HAP-1 (cell line): ENCODE measurements around the gene USP17L15.
"Not testable (repeated sequence)": the region's sequence is repeated elsewhere in the genome, so short reads cannot be mapped to it uniquely, and the experiment has no call there.

Experiments used
- DNase-seq, 2 experiments: peaks; one replicate each; pipeline ENCODE4 v3.0.0-alpha.2; 2016 to 2020; ENCODE audit warnings: low spot score in 2 of 2
- H3K27me3 ChIP-seq: fragments of 250-450 bp; sonication (Bioruptor Pico); 2 replicates; pipeline ENCODE4 v1.5.1; 2020; ENCODE audit warnings: low read depth, mild to moderate bottlenecking, moderate library complexity
- H3K36me3 ChIP-seq: fragments of 250-450 bp; sonication (Bioruptor Pico); replicated peaks from 2 replicates; pipeline ENCODE4 v1.5.1; 2020; ENCODE audit warnings: mild to moderate bottlenecking
- H3K4me1 ChIP-seq: fragments of 250-450 bp; sonication (Bioruptor Pico); 2 replicates; pipeline ENCODE4 v1.5.1; 2020; ENCODE audit warnings: mild to moderate bottlenecking
- H3K4me3 ChIP-seq: fragments of 250-450 bp; sonication (Bioruptor Pico); 2 replicates; pipeline ENCODE4 v1.5.1; 2020; ENCODE audit warnings: mild to moderate bottlenecking, moderate library complexity
- H3K9me3 ChIP-seq: fragments of 250-450 bp; sonication (Bioruptor Pico); 2 replicates; pipeline ENCODE4 v1.5.1; 2020; ENCODE audit warnings: mild to moderate bottlenecking, moderate library complexity
- in situ Hi-C: fragments of 300-500 bp; cut with MboI; formaldehyde crosslinking; loops from 3 replicates; pipeline ENCODE4 v1.14.3; 2020; ENCODE audit warnings: low sequenced_read_pairs, inconsistent platforms, mixed read lengths

Gene USP17L15, protein sequence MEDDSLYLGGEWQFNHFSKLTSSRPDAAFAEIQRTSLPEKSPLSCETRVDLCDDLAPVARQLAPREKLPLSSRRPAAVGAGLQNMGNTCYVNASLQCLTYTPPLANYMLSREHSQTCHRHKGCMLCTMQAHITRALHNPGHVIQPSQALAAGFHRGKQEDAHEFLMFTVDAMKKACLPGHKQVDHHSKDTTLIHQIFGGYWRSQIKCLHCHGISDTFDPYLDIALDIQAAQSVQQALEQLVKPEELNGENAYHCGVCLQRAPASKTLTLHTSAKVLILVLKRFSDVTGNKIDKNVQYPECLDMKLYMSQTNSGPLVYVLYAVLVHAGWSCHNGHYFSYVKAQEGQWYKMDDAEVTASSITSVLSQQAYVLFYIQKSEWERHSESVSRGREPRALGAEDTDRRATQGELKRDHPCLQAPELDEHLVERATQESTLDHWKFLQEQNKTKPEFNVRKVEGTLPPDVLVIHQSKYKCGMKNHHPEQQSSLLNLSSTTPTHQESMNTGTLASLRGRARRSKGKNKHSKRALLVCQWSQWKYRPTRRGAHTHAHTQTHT

DNA sequence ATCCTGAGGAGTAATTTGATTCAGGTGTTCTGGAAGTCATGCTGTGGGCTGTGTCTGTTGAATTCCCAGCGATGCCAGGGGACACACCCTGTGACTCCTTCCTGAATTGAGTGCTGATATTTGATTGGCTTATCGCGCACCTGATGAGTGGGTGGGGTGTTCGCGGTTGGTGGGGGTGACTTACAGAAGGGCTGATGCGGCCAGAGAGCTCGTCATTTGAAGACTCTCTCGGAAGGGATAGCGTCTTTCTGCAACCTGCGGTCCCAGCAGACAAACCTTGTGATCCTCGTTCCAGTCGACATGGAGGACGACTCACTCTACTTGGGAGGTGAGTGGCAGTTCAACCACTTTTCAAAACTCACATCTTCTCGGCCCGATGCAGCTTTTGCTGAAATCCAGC is at the start of gene USP17L15:
Gene USP17L15, plus strand, starts transcription at position 301 of the 400 bp plus-strand sequence. Its CDS starts 0 bp downstream, at position 301.
- H3K27me3 ChIP-seq, H3K9me3 ChIP-seq, in situ Hi-C loops, H3K4me1 ChIP-seq, H3K36me3 ChIP-seq, H3K4me3 ChIP-seq, DNase-seq: not testable (repeated sequence)

GRCh38 chr4:9210357-9210756 is 23.8 kb upstream of the USP17L15 start, which contains the start of gene USP17L10:
Gene USP17L10 (plus strand): TSS chr4:9210657. CDS start chr4:9210657, 0 bp downstream.
- DNase-seq, H3K4me3 ChIP-seq, H3K27me3 ChIP-seq, H3K36me3 ChIP-seq, H3K9me3 ChIP-seq, in situ Hi-C loops, H3K4me1 ChIP-seq: not testable (repeated sequence)

DNA sequence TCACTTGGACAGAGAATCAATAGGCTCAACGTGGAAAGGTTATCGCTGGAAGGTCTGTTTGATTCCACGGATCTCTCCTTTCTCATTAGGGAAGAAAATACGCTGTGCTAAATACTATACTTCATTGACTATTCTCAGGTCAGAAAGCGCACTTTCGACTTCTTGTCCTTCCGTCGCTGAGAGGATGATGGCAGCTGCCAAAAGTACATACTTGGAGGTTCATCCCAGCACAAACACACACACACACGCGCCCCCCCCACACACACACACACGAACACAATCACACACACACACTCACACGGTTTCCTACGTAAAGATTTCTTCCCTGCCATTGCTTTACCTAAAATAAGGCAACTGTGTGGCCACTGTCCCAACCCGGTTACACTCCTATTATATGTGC is 19.5 kb upstream of the USP17L15 start:
- H3K4me1 ChIP-seq, DNase-seq, H3K4me3 ChIP-seq, H3K36me3 ChIP-seq, in situ Hi-C loops, H3K27me3 ChIP-seq, H3K9me3 ChIP-seq: not testable (repeated sequence)

DNA sequence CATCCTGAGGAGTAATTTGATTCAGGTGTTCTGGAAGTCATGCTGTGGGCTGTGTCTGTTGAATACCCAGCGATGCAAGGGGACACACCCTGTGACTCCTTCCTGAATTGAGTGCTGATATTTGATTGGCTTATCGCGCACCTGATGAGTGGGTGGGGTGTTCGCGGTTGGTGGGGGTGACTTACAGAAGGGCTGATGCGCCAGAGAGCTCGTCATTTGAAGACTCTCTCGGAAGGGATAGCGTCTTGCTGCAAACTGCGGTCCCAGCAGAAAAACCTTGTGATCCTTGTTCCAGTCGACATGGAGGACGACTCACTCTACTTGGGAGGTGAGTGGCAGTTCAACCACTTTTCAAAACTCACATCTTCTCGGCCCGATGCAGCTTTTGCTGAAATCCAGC is 19.1 kb upstream of the USP17L15 start, which contains the start of gene USP17L11:
Gene USP17L11, plus strand, starts transcription at position 301 of the 400 bp plus-strand sequence. Its CDS starts 0 bp downstream, at position 301.
- H3K4me3 ChIP-seq, H3K9me3 ChIP-seq, in situ Hi-C loops, DNase-seq, H3K36me3 ChIP-seq, H3K4me1 ChIP-seq, H3K27me3 ChIP-seq: not testable (repeated sequence)

DNA sequence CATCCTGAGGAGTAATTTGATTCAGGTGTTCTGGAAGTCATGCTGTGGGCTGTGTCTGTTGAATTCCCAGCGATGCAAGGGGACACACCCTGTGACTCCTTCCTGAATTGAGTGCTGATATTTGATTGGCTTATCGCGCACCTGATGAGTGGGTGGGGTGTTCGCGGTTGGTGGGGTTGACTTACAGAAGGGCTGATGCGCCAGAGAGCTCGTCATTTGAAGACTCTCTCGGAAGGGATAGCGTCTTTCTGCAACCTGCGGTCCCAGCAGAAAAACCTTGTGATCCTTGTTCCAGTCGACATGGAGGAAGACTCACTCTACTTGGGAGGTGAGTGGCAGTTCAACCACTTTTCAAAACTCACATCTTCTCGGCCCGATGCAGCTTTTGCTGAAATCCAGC is 14.3 kb upstream of the USP17L15 start, which contains the start of gene USP17L12:
Gene USP17L12, plus strand, starts transcription at position 301 of the 400 bp plus-strand sequence. Its CDS starts 0 bp downstream, at position 301.
- H3K27me3 ChIP-seq, H3K4me3 ChIP-seq, DNase-seq, H3K36me3 ChIP-seq, H3K9me3 ChIP-seq, H3K4me1 ChIP-seq, in situ Hi-C loops: not testable (repeated sequence)

GRCh38 chr4:9224596-9224995 is 9.6 kb upstream of the USP17L15 start, which contains the start of gene USP17L13:
Gene USP17L13 (plus strand): TSS chr4:9224896. CDS start chr4:9224896, 0 bp downstream.
- H3K4me3 ChIP-seq, in situ Hi-C loops, H3K36me3 ChIP-seq, H3K4me1 ChIP-seq, H3K9me3 ChIP-seq, H3K27me3 ChIP-seq, DNase-seq: not testable (repeated sequence)

DNA sequence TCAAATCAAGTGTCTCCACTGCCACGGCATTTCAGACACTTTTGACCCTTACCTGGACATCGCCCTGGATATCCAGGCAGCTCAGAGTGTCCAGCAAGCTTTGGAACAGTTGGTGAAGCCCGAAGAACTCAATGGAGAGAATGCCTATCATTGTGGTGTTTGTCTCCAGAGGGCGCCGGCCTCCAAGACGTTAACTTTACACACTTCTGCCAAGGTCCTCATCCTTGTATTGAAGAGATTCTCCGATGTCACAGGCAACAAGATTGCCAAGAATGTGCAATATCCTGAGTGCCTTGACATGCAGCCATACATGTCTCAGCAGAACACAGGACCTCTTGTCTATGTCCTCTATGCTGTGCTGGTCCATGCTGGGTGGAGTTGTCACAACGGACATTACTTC is 3.9 kb upstream of the USP17L15 start:
- DNase-seq = not testable (repeated sequence)

DNA sequence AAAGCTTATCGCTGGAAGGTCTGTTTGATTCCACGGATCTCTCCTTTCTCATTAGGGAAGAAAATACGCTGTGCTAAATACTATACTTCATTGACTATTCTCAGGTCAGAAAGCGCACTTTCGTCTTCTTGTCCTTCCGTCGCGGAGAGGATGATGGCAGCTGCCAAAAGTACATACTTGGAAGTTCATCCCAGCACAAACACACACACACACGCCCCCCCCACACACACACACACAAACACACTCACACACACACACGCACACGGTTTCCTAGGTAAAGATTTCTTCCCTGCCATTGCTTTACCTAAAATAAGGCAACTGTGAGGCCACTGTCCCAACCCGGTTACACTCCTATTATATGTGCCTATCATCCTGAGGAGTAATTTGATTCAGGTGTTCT is 4.3 kb downstream of the USP17L15 start:
- in situ Hi-C loops, H3K27me3 ChIP-seq, H3K36me3 ChIP-seq, H3K9me3 ChIP-seq, H3K4me3 ChIP-seq, H3K4me1 ChIP-seq: not testable (repeated sequence)
- peak in 1 of 2 experiments; percentile 6 for DNase-seq

More for the DNA sequence above, 3.9 kb upstream of the USP17L15 start:
- H3K27me3 ChIP-seq, in situ Hi-C loops, H3K4me1 ChIP-seq, H3K36me3 ChIP-seq, H3K9me3 ChIP-seq, H3K4me3 ChIP-seq: not testable (repeated sequence)

GRCh38 chr4:9243579-9243978 is 9.4 kb downstream of the USP17L15 start, which contains the start of gene USP17L17:
Gene USP17L17 (plus strand): TSS chr4:9243879. CDS start chr4:9243879, 0 bp downstream.
- H3K9me3 ChIP-seq, H3K27me3 ChIP-seq, DNase-seq, H3K4me3 ChIP-seq, H3K4me1 ChIP-seq, in situ Hi-C loops, H3K36me3 ChIP-seq: not testable (repeated sequence)

GRCh38 chr4:9247953-9248680 is 13.9 kb downstream of the USP17L15 start, which contains the start of gene USP17L18:
Gene USP17L18 (plus strand): TSS chr4:9248630. CDS start chr4:9248630, 0 bp downstream.
- DNase-seq = peak in 1 of 2 experiments; percentile 8
- H3K36me3 ChIP-seq, H3K9me3 ChIP-seq, H3K4me3 ChIP-seq, H3K27me3 ChIP-seq, in situ Hi-C loops, H3K4me1 ChIP-seq: not testable (repeated sequence)

DNA sequence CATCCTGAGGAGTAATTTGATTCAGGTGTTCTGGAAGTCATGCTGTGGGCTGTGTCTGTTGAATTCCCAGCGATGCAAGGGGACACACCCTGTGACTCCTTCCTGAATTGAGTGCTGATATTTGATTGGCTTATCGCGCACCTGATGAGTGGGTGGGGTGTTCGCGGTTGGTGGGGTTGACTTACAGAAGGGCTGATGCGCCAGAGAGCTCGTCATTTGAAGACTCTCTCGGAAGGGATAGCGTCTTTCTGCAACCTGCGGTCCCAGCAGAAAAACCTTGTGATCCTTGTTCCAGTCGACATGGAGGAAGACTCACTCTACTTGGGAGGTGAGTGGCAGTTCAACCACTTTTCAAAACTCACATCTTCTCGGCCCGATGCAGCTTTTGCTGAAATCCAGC is 18.9 kb downstream of the USP17L15 start, which contains the start of gene USP17L19:
Gene USP17L19, plus strand, starts transcription at position 301 of the 400 bp plus-strand sequence. Its CDS starts 0 bp downstream, at position 301.
- H3K4me1 ChIP-seq, H3K9me3 ChIP-seq, in situ Hi-C loops, H3K4me3 ChIP-seq, DNase-seq, H3K27me3 ChIP-seq, H3K36me3 ChIP-seq: not testable (repeated sequence)

DNA sequence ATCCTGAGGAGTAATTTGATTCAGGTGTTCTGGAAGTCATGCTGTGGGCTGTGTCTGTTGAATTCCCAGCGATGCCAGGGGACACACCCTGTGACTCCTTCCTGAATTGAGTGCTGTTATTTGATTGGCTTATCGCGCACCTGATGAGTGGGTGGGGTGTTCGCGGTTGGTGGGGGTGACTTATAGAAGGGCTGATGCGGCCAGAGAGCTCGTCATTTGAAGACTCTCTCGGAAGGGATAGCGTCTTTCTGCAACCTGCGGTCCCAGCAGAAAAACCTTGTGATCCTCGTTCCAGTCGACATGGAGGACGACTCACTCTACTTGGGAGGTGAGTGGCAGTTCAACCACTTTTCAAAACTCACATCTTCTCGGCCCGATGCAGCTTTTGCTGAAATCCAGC is 23.6 kb downstream of the USP17L15 start, which contains the start of gene USP17L20:
Gene USP17L20, plus strand, starts transcription at position 301 of the 400 bp plus-strand sequence. Its CDS starts 0 bp downstream, at position 301.
- DNase-seq, in situ Hi-C loops, H3K36me3 ChIP-seq: not testable (repeated sequence)

DNA sequence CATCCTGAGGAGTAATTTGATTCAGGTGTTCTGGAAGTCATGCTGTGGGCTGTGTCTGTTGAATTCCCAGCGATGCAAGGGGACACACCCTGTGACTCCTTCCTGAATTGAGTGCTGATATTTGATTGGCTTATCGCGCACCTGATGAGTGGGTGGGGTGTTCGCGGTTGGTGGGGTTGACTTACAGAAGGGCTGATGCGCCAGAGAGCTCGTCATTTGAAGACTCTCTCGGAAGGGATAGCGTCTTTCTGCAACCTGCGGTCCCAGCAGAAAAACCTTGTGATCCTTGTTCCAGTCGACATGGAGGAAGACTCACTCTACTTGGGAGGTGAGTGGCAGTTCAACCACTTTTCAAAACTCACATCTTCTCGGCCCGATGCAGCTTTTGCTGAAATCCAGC is 28.4 kb downstream of the USP17L15 start, which contains the start of gene USP17L21:
Gene USP17L21, plus strand, starts transcription at position 301 of the 400 bp plus-strand sequence. Its CDS starts 0 bp downstream, at position 301.
- H3K36me3 ChIP-seq, DNase-seq, H3K9me3 ChIP-seq, H3K27me3 ChIP-seq, H3K4me1 ChIP-seq, in situ Hi-C loops, H3K4me3 ChIP-seq: not testable (repeated sequence)

More for the DNA sequence above, 23.6 kb downstream of the USP17L15 start, which contains the start of gene USP17L20:
- H3K4me3 ChIP-seq, H3K9me3 ChIP-seq, H3K4me1 ChIP-seq, H3K27me3 ChIP-seq: not testable (repeated sequence)
